ENCODE results near the gene MYEOV. TPM values are rescaled to one million over a fixed set of nuclear protein-coding genes. Genes with fewer than 3 reads are reported as not detected.

Gene MYEOV
- total and polyA plus RNA-seq, 9 of the 15 experiments (the other 6 are each of a cell fraction or from before 2014, with no cell fraction given): 10.2 to 133 (median 32.2) TPM

GRCh38 chr11:69312453-69313404 lies 18.8 kb downstream of the MYEOV start:
- Histone ChIP-seq H2AFZ (ENCODE audit: low read depth, low read length) (no peak overlapping the region), H3K4me3 (no peak overlapping the region), H3K9me1 (ENCODE audit: control insufficient read depth, insufficient read depth, low read length) (peaks cover 4% of the 10 kb centered on the region), H3K27me3 (ENCODE audit: control insufficient read depth in 2 of 2, insufficient read depth in 2 of 2, low read length in 2 of 2) (no peaks in the 10 kb centered on the region), H3K9me3 (replicated peaks; ENCODE audit: control insufficient read depth, insufficient read depth, low read depth, low read length) (no peaks in the 10 kb centered on the region), H3K27ac (ENCODE audit: extremely low read depth, low read depth, low read length) (no peak overlapping the region), H3K4me2 (ENCODE audit: insufficient read depth, low read length) (no peak overlapping the region), H3K9ac (ENCODE audit: insufficient read depth in 1 of 2, low read depth in 2 of 2, low read length in 2 of 2) (peak overlapping the region in 1 of 2 experiments; percentile 30; a peak in 1 of 4 replicates), H3K79me2 (ENCODE audit: control insufficient read depth, insufficient read depth, low read length) (no peaks in the 10 kb centered on the region; the same call in 1 of the 3 replicates), H3K4me1 (replicated peaks in 1 of 2; ENCODE audit: control insufficient read depth in 2 of 2, insufficient read depth in 2 of 2, low read length in 2 of 2) (peaks cover 0 to 3% of the 10 kb centered on the region in 2 experiments; a peak in 1 of 5 replicates), H3K36me3 (ENCODE audit: control insufficient read depth, insufficient read depth, low read length) (no peaks in the 10 kb centered on the region; the same call in 2 of the 3 replicates), H4K20me1 (replicated peaks; ENCODE audit: control insufficient read depth, insufficient read depth, low read length) (peaks cover 13% of the 10 kb centered on the region)
- POLR2A ChIA-PET: interaction anchor here (0.6 to 0.9 kb wide), 2 partner anchors 10 to 32 kb away, joined by 3 read pairs; no protein-coding TSS in a partner anchor
- ATAC-seq (no peak), FAIRE-seq (no peak), DNase-seq (ENCODE audit: extremely low read depth in 1 of 4, low spot score in 3 of 4) (no peak)
- TF ChIP-seq ZNF277 (CRISPR knock-in tag; IDR thresholded peaks at IDR 0.05; ENCODE audit: borderline replicate concordance) (no peak), MGA (IDR thresholded peaks at IDR 0.05) (no peak)
- intact Hi-C loops (cut with micrococcal nuclease): no loop called here
- CTCF ChIA-PET (ENCODE audit: low intra/inter-chr PET ratio): no interaction called here
- no TSS peak for BruUV-seq (replicated peaks)
- WGBS (ENCODE audit: insufficient coverage, low coverage, missing lambda C conversion rate): 65% methylated on average over 15 of the region's 15 CpGs
- in situ Hi-C loops (cut with MboI): no loop called here

Measured in K562 (cell line).